ENCODE results near the gene RPLP1.

RPLP1 gene

GRCh38 chr15:69472046-69472445 lies 19.4 kb downstream of the RPLP1 start:
- no peak for TF ChIP-seq SPI1 (IDR thresholded peaks at IDR 0.05; ENCODE audit: borderline replicate concordance, low read depth)
- TF ChIP-seq POLR2AphosphoS5 (IDR thresholded peaks at IDR 0.05; ENCODE audit: low read depth): no peak
- no peak for TF ChIP-seq CTCF (IDR thresholded peaks at IDR 0.05; ENCODE audit: insufficient read depth, low read length)
- TF ChIP-seq GABPA (IDR thresholded peaks at IDR 0.05; ENCODE audit: low read depth): no peak
- TF ChIP-seq REST (IDR thresholded peaks at IDR 0.05; ENCODE audit: insufficient replicate concordance, low read depth): no peak
- Histone ChIP-seq H3K27ac (replicated peaks) (no peak overlapping the region), H3K27me3 (ENCODE audit: insufficient read depth, poor library complexity, severe bottlenecking) (no peaks in the 10 kb centered on the region), H3K4me3 (replicated peaks; ENCODE audit: insufficient read depth, low read length) (no peak overlapping the region)
- DNase-seq (ENCODE audit: low read depth in 1 of 2, low spot score in 1 of 2): no peak

GRCh38 chr15:69472562-69472961 lies 19.9 kb downstream of the RPLP1 start:
- Histone ChIP-seq H3K27me3 (ENCODE audit: insufficient read depth, poor library complexity, severe bottlenecking) (no peaks in the 10 kb centered on the region), H3K27ac (replicated peaks) (no peak overlapping the region), H3K4me3 (replicated peaks; ENCODE audit: insufficient read depth, low read length) (no peak overlapping the region)
- no peak for DNase-seq (ENCODE audit: low read depth in 1 of 2, low spot score in 1 of 2)
- TF ChIP-seq POLR2AphosphoS5 (IDR thresholded peaks at IDR 0.05; ENCODE audit: low read depth): no peak
- no peak for TF ChIP-seq REST (IDR thresholded peaks at IDR 0.05; ENCODE audit: insufficient replicate concordance, low read depth)
- no peak for TF ChIP-seq CTCF (IDR thresholded peaks at IDR 0.05; ENCODE audit: insufficient read depth, low read length)
- TF ChIP-seq SPI1 (IDR thresholded peaks at IDR 0.05; ENCODE audit: borderline replicate concordance, low read depth): no peak
- no peak for TF ChIP-seq GABPA (IDR thresholded peaks at IDR 0.05; ENCODE audit: low read depth)

- H3K27ac ChIP-seq (replicated peaks): no peak overlapping the region
- no peak for TF ChIP-seq SPI1 (IDR thresholded peaks at IDR 0.05; ENCODE audit: borderline replicate concordance, low read depth)
- TF ChIP-seq GABPA (IDR thresholded peaks at IDR 0.05; ENCODE audit: low read depth): no peak
- no peak for TF ChIP-seq REST (IDR thresholded peaks at IDR 0.05; ENCODE audit: insufficient replicate concordance, low read depth)
- no peak for TF ChIP-seq POLR2AphosphoS5 (IDR thresholded peaks at IDR 0.05; ENCODE audit: low read depth)
- no peak for TF ChIP-seq CTCF (IDR thresholded peaks at IDR 0.05; ENCODE audit: insufficient read depth, low read length)
- no peak overlapping the region for H3K4me3 ChIP-seq (replicated peaks; ENCODE audit: insufficient read depth, low read length)
- no peaks in the 10 kb centered on the region for H3K27me3 ChIP-seq (ENCODE audit: insufficient read depth, poor library complexity, severe bottlenecking)
- DNase-seq (ENCODE audit: low read depth in 1 of 2, low spot score in 1 of 2): no peak
Measured at GRCh38 chr15:69474291-69474690, 21.7 kb downstream of the RPLP1 start.
